ENCODE measurements around the gene DPP10.

Gene DPP10

DNA sequence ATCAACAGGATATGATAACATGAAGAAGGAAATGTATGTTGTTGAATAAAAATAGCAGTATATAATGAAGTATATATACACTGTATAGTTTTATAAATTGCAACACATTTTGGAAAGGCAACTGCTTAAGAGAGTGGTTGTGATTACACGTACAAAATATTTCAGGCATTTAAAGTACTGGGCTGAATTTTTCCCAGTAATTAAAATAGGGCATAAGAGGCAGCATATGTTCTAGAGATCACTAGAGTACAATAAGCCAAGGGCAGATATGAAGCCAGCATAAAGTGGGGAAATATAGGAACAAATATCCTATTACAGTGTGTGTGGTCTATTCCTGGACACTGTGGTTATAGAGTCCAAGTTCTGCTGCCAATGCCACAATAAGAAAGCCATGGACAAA, 14.1 kb downstream of the DPP10 start:
- H3K4me3 ChIP-seq (ENCODE audit: low read depth, low read length) = no peak overlapping the region
- H3K9me3 ChIP-seq (ENCODE audit: control insufficient read depth, insufficient read depth, low read depth, low read length) = no peaks in the 10 kb centered on the region
- ChIA-PET POLR2A (no interaction called here), CTCF (no interaction called here)
- H3K27ac ChIP-seq (ENCODE audit: extremely low read depth, low read depth, low read length) = no peak overlapping the region
- no peak for TF ChIP-seq ZFP41 (tag by site-specific recombination; IDR thresholded peaks at IDR 0.05; ENCODE audit: borderline replicate concordance)
- TF ChIP-seq ZNF610 (tag by site-specific recombination; IDR thresholded peaks at IDR 0.05; ENCODE audit: borderline replicate concordance) = no peak
- TF ChIP-seq ZNF791 (tag by site-specific recombination; IDR thresholded peaks at IDR 0.05) = no peak
- TF ChIP-seq ZNF2 (tag by site-specific recombination; IDR thresholded peaks at IDR 0.05) = no peak
- TF ChIP-seq, protein P1, sequence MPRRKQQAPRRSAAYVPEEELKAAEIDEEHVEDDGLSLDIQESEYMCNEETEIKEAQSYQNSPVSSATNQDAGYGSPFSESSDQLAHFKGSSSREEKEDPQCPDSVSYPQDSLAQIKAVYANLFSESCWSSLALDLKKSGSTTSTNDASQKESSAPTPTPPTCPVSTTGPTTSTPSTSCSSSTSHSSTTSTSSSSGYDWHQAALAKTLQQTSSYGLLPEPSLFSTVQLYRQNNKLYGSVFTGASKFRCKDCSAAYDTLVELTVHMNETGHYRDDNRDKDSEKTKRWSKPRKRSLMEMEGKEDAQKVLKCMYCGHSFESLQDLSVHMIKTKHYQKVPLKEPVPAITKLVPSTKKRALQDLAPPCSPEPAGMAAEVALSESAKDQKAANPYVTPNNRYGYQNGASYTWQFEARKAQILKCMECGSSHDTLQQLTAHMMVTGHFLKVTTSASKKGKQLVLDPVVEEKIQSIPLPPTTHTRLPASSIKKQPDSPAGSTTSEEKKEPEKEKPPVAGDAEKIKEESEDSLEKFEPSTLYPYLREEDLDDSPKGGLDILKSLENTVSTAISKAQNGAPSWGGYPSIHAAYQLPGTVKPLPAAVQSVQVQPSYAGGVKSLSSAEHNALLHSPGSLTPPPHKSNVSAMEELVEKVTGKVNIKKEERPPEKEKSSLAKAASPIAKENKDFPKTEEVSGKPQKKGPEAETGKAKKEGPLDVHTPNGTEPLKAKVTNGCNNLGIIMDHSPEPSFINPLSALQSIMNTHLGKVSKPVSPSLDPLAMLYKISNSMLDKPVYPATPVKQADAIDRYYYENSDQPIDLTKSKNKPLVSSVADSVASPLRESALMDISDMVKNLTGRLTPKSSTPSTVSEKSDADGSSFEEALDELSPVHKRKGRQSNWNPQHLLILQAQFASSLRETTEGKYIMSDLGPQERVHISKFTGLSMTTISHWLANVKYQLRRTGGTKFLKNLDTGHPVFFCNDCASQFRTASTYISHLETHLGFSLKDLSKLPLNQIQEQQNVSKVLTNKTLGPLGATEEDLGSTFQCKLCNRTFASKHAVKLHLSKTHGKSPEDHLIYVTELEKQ (tag by site-specific recombination; IDR thresholded peaks at IDR 0.05; ENCODE audit: borderline replicate concordance) = no peak
- TF ChIP-seq ZNF521 (tag by site-specific recombination; IDR thresholded peaks at IDR 0.05) = no peak
- TF ChIP-seq ZNF211 (tag by site-specific recombination; IDR thresholded peaks at IDR 0.05; ENCODE audit: low read depth) = no peak
- TF ChIP-seq GLIS1 (tag by site-specific recombination; IDR thresholded peaks at IDR 0.05) = no peak
- TF ChIP-seq BCL11B (tag by site-specific recombination; IDR thresholded peaks at IDR 0.05; ENCODE audit: low read depth) = no peak
- no peak for TF ChIP-seq ZFP69B (tag by site-specific recombination; IDR thresholded peaks at IDR 0.05)
- TF ChIP-seq IKZF3 (tag by site-specific recombination; IDR thresholded peaks at IDR 0.05) = no peak
- TF ChIP-seq ZNF274 (IDR thresholded peaks at IDR 0.05; ENCODE audit: low read length) = no peak
- no peak for TF ChIP-seq ZNF274 (tag by site-specific recombination; IDR thresholded peaks at IDR 0.05; ENCODE audit: borderline replicate concordance)
- TF ChIP-seq HOXA7 (CRISPR knock-in tag; IDR thresholded peaks at IDR 0.05; ENCODE audit: borderline replicate concordance) = no peak
- TF ChIP-seq ZNF341 (tag by site-specific recombination; IDR thresholded peaks at IDR 0.05; ENCODE audit: low read depth) = no peak
- H3K4me1 ChIP-seq (ENCODE audit: control insufficient read depth, insufficient read depth, low read length) = no peaks in the 10 kb centered on the region
- no peaks in the 10 kb centered on the region for H3K36me3 ChIP-seq (ENCODE audit: control insufficient read depth in 2 of 2, insufficient read depth in 1 of 2, low read length in 2 of 2)

- no peak for TF ChIP-seq ZNF350 (tag by site-specific recombination; IDR thresholded peaks at IDR 0.05)
These were observed 15.5 kb downstream of the DPP10 start for GRCh38 chr2:114457956-114458355.

DNA sequence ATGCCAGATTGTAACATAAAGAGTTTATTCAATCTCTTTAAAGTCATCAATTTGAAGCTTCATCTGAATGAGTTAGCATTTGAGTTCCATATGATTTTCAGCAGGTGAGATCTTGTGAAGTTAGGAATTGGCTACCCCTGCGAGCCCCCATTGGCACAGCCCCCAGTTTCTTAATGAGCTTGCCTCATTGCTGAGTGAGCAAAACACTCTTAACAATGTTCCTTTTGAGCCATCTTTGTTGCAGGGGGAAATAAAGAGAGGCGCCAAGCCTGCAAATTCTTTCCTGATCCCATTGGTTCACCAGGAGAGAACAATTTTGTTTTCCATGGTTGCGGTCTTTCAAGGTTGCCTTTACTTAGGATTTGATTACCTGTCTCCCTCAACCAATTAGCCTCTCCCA, 18.7 kb downstream of the DPP10 start:
- Histone ChIP-seq H3K36me3 (ENCODE audit: control insufficient read depth in 2 of 2, insufficient read depth in 1 of 2, low read length in 2 of 2) (no peaks in the 10 kb centered on the region), H3K27ac (ENCODE audit: extremely low read depth, low read depth, low read length) (no peak overlapping the region), H3K4me1 (ENCODE audit: control insufficient read depth, insufficient read depth, low read length) (no peaks in the 10 kb centered on the region), H3K9me3 (ENCODE audit: control insufficient read depth, insufficient read depth, low read depth, low read length) (no peaks in the 10 kb centered on the region), H3K4me3 (ENCODE audit: low read depth, low read length) (no peak overlapping the region)
- ChIA-PET POLR2A (no interaction called here), CTCF (interaction anchor here (0.7 kb wide), 1 partner anchor 89 kb away, joined by 3 read pairs; no protein-coding TSS in a partner anchor)
- TF ChIP-seq ZNF221 (tag by site-specific recombination; IDR thresholded peaks at IDR 0.05; ENCODE audit: borderline replicate concordance) (no peak), ZNF664 (tag by site-specific recombination; IDR thresholded peaks at IDR 0.05) (no peak), ZNF148 (tag by site-specific recombination; IDR thresholded peaks at IDR 0.05; ENCODE audit: borderline replicate concordance) (no peak), ZNF24 (tag by site-specific recombination; IDR thresholded peaks at IDR 0.05) (no peak), GLI4 (tag by site-specific recombination; IDR thresholded peaks at IDR 0.05) (no peak), ZNF354C (tag by site-specific recombination; IDR thresholded peaks at IDR 0.05; ENCODE audit: borderline replicate concordance, low read depth) (no peak)
- TF ChIP-seq, protein P2, sequence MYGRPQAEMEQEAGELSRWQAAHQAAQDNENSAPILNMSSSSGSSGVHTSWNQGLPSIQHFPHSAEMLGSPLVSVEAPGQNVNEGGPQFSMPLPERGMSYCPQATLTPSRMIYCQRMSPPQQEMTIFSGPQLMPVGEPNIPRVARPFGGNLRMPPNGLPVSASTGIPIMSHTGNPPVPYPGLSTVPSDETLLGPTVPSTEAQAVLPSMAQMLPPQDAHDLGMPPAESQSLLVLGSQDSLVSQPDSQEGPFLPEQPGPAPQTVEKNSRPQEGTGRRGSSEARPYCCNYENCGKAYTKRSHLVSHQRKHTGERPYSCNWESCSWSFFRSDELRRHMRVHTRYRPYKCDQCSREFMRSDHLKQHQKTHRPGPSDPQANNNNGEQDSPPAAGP (tag by site-specific recombination; IDR thresholded peaks at IDR 0.05) = no peak

More at GRCh38 chr2:114457956-114458355, 15.5 kb downstream of the DPP10 start:
- H3K4me3 ChIP-seq (ENCODE audit: low read depth, low read length) = no peak overlapping the region
- H3K9me3 ChIP-seq (ENCODE audit: control insufficient read depth, insufficient read depth, low read depth, low read length) = no peaks in the 10 kb centered on the region
- CTCF ChIA-PET = no interaction called here
- no peaks in the 10 kb centered on the region for H3K36me3 ChIP-seq (ENCODE audit: control insufficient read depth in 2 of 2, insufficient read depth in 1 of 2, low read length in 2 of 2)
- no peaks in the 10 kb centered on the region for H3K4me1 ChIP-seq (ENCODE audit: control insufficient read depth, insufficient read depth, low read length)
- POLR2A ChIA-PET = no interaction called here
- H3K27ac ChIP-seq (ENCODE audit: extremely low read depth, low read depth, low read length) = no peak overlapping the region
